ENCODE results near the gene TUFT1. TPM values are rescaled to one million over a fixed set of nuclear protein-coding genes. Genes with fewer than 3 reads are reported as not detected.

The TUFT1 gene
- total and polyA plus RNA-seq, 9 of the 15 experiments (the other 6 are each of a cell fraction or from before 2014, with no cell fraction given): 0.54 to 2.0 (median 1.7) TPM

DNA sequence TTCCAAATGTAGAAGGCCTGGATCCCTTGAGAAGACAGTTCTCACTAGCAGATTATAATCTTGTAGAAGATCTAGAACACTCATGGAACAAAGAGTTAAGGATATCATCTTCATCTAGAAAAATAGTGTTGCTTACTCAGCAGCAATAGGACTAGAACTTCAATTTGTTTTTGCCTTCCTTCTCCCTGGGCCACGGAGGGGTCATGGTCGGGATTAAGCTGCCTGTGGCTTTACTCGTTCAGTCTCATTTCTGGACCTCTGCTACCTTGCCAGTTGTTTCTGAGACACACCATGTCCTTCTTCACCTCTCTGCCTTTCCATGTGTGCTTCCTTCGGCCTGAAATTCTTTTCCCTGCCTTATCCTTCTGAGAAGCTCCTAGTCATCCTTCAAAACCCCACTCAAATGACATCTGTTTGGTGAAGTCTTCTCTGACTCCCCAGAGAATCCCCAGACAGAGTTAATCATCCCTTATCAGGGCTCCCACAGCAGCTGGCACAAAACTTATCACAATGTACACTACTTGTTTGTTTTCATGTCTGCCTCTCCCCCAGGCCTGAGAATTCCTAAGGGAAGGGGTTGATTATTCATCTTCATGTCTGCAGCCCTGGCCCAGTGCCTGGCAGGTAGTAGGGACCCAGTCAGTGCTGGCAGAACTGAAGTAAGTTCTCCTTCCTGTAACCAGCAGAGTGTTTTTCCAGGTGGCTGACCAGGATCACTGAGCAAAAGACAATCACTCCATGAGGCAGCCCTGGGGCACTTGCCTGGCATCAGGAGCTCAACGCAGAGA lies 56.3 kb downstream of the TUFT1 start (continued):
- TF ChIP-seq, protein P1, sequence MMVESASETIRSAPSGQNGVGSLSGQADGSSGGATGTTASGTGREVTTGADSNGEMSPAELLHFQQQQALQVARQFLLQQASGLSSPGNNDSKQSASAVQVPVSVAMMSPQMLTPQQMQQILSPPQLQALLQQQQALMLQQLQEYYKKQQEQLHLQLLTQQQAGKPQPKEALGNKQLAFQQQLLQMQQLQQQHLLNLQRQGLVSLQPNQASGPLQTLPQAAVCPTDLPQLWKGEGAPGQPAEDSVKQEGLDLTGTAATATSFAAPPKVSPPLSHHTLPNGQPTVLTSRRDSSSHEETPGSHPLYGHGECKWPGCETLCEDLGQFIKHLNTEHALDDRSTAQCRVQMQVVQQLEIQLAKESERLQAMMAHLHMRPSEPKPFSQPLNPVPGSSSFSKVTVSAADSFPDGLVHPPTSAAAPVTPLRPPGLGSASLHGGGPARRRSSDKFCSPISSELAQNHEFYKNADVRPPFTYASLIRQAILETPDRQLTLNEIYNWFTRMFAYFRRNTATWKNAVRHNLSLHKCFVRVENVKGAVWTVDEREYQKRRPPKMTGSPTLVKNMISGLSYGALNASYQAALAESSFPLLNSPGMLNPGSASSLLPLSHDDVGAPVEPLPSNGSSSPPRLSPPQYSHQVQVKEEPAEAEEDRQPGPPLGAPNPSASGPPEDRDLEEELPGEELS (CRISPR knock-in tag; IDR thresholded peaks at IDR 0.05; ENCODE audit: borderline replicate concordance): no peak
- TF ChIP-seq, protein P2, sequence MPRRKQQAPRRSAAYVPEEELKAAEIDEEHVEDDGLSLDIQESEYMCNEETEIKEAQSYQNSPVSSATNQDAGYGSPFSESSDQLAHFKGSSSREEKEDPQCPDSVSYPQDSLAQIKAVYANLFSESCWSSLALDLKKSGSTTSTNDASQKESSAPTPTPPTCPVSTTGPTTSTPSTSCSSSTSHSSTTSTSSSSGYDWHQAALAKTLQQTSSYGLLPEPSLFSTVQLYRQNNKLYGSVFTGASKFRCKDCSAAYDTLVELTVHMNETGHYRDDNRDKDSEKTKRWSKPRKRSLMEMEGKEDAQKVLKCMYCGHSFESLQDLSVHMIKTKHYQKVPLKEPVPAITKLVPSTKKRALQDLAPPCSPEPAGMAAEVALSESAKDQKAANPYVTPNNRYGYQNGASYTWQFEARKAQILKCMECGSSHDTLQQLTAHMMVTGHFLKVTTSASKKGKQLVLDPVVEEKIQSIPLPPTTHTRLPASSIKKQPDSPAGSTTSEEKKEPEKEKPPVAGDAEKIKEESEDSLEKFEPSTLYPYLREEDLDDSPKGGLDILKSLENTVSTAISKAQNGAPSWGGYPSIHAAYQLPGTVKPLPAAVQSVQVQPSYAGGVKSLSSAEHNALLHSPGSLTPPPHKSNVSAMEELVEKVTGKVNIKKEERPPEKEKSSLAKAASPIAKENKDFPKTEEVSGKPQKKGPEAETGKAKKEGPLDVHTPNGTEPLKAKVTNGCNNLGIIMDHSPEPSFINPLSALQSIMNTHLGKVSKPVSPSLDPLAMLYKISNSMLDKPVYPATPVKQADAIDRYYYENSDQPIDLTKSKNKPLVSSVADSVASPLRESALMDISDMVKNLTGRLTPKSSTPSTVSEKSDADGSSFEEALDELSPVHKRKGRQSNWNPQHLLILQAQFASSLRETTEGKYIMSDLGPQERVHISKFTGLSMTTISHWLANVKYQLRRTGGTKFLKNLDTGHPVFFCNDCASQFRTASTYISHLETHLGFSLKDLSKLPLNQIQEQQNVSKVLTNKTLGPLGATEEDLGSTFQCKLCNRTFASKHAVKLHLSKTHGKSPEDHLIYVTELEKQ (CRISPR knock-in tag; IDR thresholded peaks at IDR 0.05): no peak
- TF ChIP-seq HNRNPL (IDR thresholded peaks at IDR 0.05; ENCODE audit: low read depth, low read length): no peak
- TF ChIP-seq CBX3 (IDR thresholded peaks at IDR 0.05; ENCODE audit: borderline replicate concordance in 1 of 2, low read length in 2 of 2): peak in 1 of 2 experiments; percentile 58; a peak in 1 of 3 replicates
- TF ChIP-seq, protein P3, sequence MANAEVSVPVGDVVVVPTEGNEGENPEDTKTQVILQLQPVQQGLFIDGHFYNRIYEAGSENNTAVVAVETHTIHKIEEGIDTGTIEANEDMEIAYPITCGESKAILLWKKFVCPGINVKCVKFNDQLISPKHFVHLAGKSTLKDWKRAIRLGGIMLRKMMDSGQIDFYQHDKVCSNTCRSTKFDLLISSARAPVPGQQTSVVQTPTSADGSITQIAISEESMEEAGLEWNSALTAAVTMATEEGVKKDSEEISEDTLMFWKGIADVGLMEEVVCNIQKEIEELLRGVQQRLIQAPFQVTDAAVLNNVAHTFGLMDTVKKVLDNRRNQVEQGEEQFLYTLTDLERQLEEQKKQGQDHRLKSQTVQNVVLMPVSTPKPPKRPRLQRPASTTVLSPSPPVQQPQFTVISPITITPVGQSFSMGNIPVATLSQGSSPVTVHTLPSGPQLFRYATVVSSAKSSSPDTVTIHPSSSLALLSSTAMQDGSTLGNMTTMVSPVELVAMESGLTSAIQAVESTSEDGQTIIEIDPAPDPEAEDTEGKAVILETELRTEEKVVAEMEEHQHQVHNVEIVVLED (CRISPR knock-in tag; IDR thresholded peaks at IDR 0.05): no peak
- no peak for TF ChIP-seq FIP1L1 (IDR thresholded peaks at IDR 0.05; ENCODE audit: low read depth, low read length, poor library complexity, severe bottlenecking)
- TF ChIP-seq ZNF274 (IDR thresholded peaks at IDR 0.05; ENCODE audit: borderline replicate concordance, low read depth, low read length): peak; percentile 53; the same call in 1 of the 2 replicates
- TF ChIP-seq MEF2D (tag; conservative IDR thresholded peaks at IDR 0.05; ENCODE audit: low read depth): no peak; the same call in 1 of the 2 replicates
- TF ChIP-seq TAF7 (tag; IDR thresholded peaks at IDR 0.05): no peak
- no peak for TF ChIP-seq SRSF1 (IDR thresholded peaks at IDR 0.05; ENCODE audit: low read depth, low read length)
- no peak for TF ChIP-seq PHF21A (IDR thresholded peaks at IDR 0.05; ENCODE audit: borderline replicate concordance, low read depth)
- no peak for TF ChIP-seq POLR2B (IDR thresholded peaks at IDR 0.05; ENCODE audit: low read depth, partially characterized antibody)
- TF ChIP-seq ZNF41 (CRISPR knock-in tag; conservative IDR thresholded peaks at IDR 0.05): 0 out of 2 replicates have a peak, but pooled peaks have one; percentile 14
- TF ChIP-seq POLR2AphosphoS5 (IDR thresholded peaks at IDR 0.05; ENCODE audit: control insufficient read depth, insufficient read depth, low read depth, low read length): peak; percentile 97
- no peak for TF ChIP-seq SIN3A (IDR thresholded peaks at IDR 0.05; ENCODE audit: borderline replicate concordance in 2 of 2, control insufficient read depth in 1 of 2, low read depth in 2 of 2, low read length in 2 of 2)
- TF ChIP-seq CCNT2 (IDR thresholded peaks at IDR 0.05; ENCODE audit: borderline replicate concordance, extremely low read depth, insufficient read length, low read depth, low read length): peak; percentile 92
- TF ChIP-seq, protein P4, sequence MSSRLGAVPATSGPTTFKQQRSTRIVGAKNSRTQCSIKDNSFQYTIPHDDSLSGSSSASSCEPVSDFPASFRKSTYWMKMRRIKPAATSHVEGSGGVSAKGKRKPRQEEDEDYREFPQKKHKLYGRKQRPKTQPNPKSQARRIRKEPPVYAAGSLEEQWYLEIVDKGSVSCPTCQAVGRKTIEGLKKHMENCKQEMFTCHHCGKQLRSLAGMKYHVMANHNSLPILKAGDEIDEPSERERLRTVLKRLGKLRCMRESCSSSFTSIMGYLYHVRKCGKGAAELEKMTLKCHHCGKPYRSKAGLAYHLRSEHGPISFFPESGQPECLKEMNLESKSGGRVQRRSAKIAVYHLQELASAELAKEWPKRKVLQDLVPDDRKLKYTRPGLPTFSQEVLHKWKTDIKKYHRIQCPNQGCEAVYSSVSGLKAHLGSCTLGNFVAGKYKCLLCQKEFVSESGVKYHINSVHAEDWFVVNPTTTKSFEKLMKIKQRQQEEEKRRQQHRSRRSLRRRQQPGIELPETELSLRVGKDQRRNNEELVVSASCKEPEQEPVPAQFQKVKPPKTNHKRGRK (tag; IDR thresholded peaks at IDR 0.05): no peak

All from K562 (cell line).